SU-DHL-6 (cell line): ENCODE data around the gene CLCN7.

Experiments used
- H2AFZ ChIP-seq: fragments of 200-600 bp; sonication (generic); 2 replicates; pipeline ENCODE4 v1.6.1; 2014; ENCODE audit warnings: low read depth, mild to moderate bottlenecking, moderate library complexity, mixed read lengths, antibody characterized with exemption, low read length; ENCODE audit not compliant: severe bottlenecking
- H3F3A ChIP-seq: fragments of 200-600 bp; shearing (Covaris generic); 2 replicates; pipeline ENCODE4 v1.6.0; 2016; ENCODE audit warnings: antibody characterized with exemption, mild to moderate bottlenecking; ENCODE audit not compliant: insufficient read depth
- H3K27ac ChIP-seq: fragments of 200-600 bp; sonication (generic); 2 replicates; pipeline ENCODE4 v1.5.1; 2016; ENCODE audit warnings: low read depth, mild to moderate bottlenecking, low read length, moderate library complexity, mixed read lengths
- H3K27me3 ChIP-seq: fragments of 200-600 bp; sonication (generic), shearing (Covaris generic); 2 replicates; pipeline ENCODE4 v1.6.0; 2014; ENCODE audit warnings: mild to moderate bottlenecking, low read length
- H3K36me3 ChIP-seq: fragments of 200-600 bp; sonication (generic); 2 replicates; pipeline ENCODE4 v1.6.1; 2014; ENCODE audit warnings: mild to moderate bottlenecking, low read length, mixed read lengths
- H3K4me2 ChIP-seq: fragments of 300-600, 200-600 bp; shearing (Covaris generic), sonication (generic); 2 replicates; pipeline ENCODE4 v1.6.0; 2014; ENCODE audit warnings: low read length, low read depth, mild to moderate bottlenecking; ENCODE audit not compliant: poor library complexity, severe bottlenecking
- H3K4me3 ChIP-seq: fragments of 200-600 bp; sonication (generic); 2 replicates; pipeline ENCODE4 v1.5.1; 2014; ENCODE audit warnings: antibody characterized with exemption, low read length, mild to moderate bottlenecking, mixed read lengths; ENCODE audit not compliant: insufficient read depth, poor library complexity, severe bottlenecking
- H3K79me2 ChIP-seq: fragments of 200-600 bp; sonication (generic); 2 replicates; pipeline ENCODE4 v1.6.1; 2014; ENCODE audit warnings: mild to moderate bottlenecking, low read length, moderate library complexity; ENCODE audit not compliant: insufficient read depth
- H3K9ac ChIP-seq: fragments of 200-600 bp; sonication (generic); 2 replicates; pipeline ENCODE4 v1.7.0; 2014; ENCODE audit warnings: mild to moderate bottlenecking, low read length
- H3K9me2 ChIP-seq: fragments of 200-600 bp; sonication (generic); replicated peaks from 2 replicates; pipeline ENCODE4 v1.6.1; 2014; ENCODE audit warnings: low read length; ENCODE audit not compliant: insufficient read depth
- H3K9me3 ChIP-seq: fragments of 200-600 bp; sonication (generic); 2 replicates; pipeline ENCODE4 v1.6.1; 2014; ENCODE audit warnings: low read length, mixed read lengths; ENCODE audit not compliant: insufficient read depth
- H4K20me1 ChIP-seq: fragments of 200-600 bp; sonication (generic); 2 replicates; pipeline ENCODE4 v1.6.1; 2014; ENCODE audit warnings: low read depth, mild to moderate bottlenecking, antibody characterized with exemption, low read length, moderate library complexity, mixed read lengths
- EZH2phosphoT487 ChIP-seq: fragments of 200-600 bp; sonication (generic), shearing (Covaris generic); conservative IDR thresholded peaks from 2 replicates; pipeline ENCODE4 v1.6.1; 2018; ENCODE audit warnings: mild to moderate bottlenecking, antibody characterized with exemption, low read length, moderate library complexity, mixed read lengths
- TF ChIP-seq, protein P1 (sequence below): fragments of 200-600 bp; sonication (generic); IDR thresholded peaks from one replicate; pipeline ENCODE4 v1.5.1; 2017; ENCODE audit warnings: antibody characterized with exemption, mild to moderate bottlenecking, low read length, moderate library complexity; ENCODE audit not compliant: insufficient read depth, poor library complexity, severe bottlenecking

The CLCN7 gene

DNA sequence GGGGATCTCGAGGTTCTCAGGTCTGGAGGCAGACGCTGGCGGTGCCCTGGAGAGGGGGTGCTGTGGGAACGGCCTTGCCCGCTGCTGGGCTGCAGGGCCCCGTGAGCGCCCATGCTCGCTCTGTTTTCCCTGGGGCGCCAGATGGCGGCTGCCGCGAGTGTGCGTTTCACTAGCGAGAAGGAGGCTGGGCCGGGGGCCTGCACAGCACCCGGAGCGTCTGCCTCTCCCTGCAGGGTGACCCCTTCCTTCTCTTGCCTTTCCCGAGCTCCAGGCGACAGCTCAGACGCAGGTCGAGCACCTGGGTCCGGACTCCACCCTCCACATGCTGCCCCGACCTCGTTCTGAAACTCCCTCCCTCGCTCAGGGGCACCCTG is 21.0 kb upstream of the CLCN7 start:
- TF ChIP-seq, protein P1, sequence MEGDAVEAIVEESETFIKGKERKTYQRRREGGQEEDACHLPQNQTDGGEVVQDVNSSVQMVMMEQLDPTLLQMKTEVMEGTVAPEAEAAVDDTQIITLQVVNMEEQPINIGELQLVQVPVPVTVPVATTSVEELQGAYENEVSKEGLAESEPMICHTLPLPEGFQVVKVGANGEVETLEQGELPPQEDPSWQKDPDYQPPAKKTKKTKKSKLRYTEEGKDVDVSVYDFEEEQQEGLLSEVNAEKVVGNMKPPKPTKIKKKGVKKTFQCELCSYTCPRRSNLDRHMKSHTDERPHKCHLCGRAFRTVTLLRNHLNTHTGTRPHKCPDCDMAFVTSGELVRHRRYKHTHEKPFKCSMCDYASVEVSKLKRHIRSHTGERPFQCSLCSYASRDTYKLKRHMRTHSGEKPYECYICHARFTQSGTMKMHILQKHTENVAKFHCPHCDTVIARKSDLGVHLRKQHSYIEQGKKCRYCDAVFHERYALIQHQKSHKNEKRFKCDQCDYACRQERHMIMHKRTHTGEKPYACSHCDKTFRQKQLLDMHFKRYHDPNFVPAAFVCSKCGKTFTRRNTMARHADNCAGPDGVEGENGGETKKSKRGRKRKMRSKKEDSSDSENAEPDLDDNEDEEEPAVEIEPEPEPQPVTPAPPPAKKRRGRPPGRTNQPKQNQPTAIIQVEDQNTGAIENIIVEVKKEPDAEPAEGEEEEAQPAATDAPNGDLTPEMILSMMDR = no peak
- no peak for TF ChIP-seq EZH2phosphoT487
- Histone ChIP-seq H3K27ac (no peak overlapping the region), H3F3A (no peaks in the 10 kb centered on the region), H3K27me3 (no peaks in the 10 kb centered on the region), H3K9ac (no peak overlapping the region), H4K20me1 (no peaks in the 10 kb centered on the region), H2AFZ (no peak overlapping the region), H3K9me3 (no peaks in the 10 kb centered on the region), H3K79me2 (peaks cover 13% of the 10 kb centered on the region; the same call in 1 of the 2 replicates), H3K36me3 (no peaks in the 10 kb centered on the region), H3K4me2 (no peak overlapping the region), H3K4me3 (no peak overlapping the region), H3K9me2 (no peaks in the 10 kb centered on the region)

DNA sequence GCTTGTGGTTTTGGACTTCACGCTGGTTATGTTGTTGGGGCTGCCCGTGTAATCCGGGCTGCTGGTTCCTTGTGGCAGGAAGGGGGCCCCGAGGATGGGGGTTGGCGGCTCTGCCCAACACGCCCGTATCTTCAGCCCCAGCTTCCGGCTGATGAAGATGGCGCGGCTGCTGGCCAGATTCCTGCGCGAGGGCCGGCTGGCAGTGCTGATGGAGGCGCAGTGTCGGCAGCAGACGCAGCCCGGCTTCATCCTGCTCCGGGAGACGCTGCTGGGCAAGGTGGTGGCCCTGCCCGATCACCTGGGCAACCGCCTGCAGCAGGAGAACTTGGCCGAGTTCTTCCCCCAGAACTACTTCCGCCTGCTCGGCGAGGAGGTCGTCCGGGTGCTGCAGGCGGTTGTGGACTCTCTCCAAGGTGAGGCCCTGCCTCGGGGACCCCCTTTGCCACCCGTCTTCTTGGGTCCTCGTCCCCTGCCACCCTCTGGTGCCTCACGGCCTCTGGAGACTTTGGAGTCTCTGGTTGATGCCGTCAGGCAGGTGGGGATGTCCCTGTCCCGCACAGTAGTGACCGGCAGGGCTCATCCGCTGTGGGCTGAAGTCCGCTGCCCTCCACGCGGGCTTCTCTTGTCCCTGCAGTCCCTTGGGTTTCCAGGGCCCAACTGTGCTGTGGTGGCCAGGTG is 20.5 kb upstream of the CLCN7 start:
- Histone ChIP-seq H3K27me3 (no peaks in the 10 kb centered on the region), H3K9ac (no peak overlapping the region), H3K4me3 (no peak overlapping the region), H3K4me2 (no peak overlapping the region), H4K20me1 (no peaks in the 10 kb centered on the region), H3K36me3 (no peaks in the 10 kb centered on the region), H3K9me2 (no peaks in the 10 kb centered on the region), H3K79me2 (peaks cover 13% of the 10 kb centered on the region; the same call in 1 of the 2 replicates), H3F3A (no peaks in the 10 kb centered on the region), H3K27ac (no peak overlapping the region), H2AFZ (no peak overlapping the region), H3K9me3 (no peaks in the 10 kb centered on the region)
- no peak for TF ChIP-seq EZH2phosphoT487
- TF ChIP-seq, protein P1 = no peak

GRCh38 chr16:1494711-1495110 is 19.9 kb upstream of the CLCN7 start:
- no peaks in the 10 kb centered on the region for H3K9me3 ChIP-seq
- peaks cover 13% of the 10 kb centered on the region; the same call in 1 of the 2 replicates for H3K79me2 ChIP-seq
- H2AFZ ChIP-seq = no peak overlapping the region
- H3F3A ChIP-seq = no peaks in the 10 kb centered on the region
- H3K27ac ChIP-seq = no peak overlapping the region
- H3K4me3 ChIP-seq = no peak overlapping the region
- H3K36me3 ChIP-seq = no peaks in the 10 kb centered on the region
- H4K20me1 ChIP-seq = no peaks in the 10 kb centered on the region
- H3K9ac ChIP-seq = peak overlapping the region; percentile 96; the same call in 1 of the 2 replicates
- TF ChIP-seq, protein P1 = no peak
- no peak for TF ChIP-seq EZH2phosphoT487
- peak overlapping the region; percentile 84 for H3K4me2 ChIP-seq
- no peaks in the 10 kb centered on the region for H3K27me3 ChIP-seq
- no peaks in the 10 kb centered on the region for H3K9me2 ChIP-seq
